IPS-18a (cell line): ENCODE data around the gene POMP.
A peak's percentile ranks its signal among the peaks of the same experiment; 100 is the strongest.

ENCODE experiments used
- H3K27ac ChIP-seq: one replicate; pipeline ENCODE4 v1.5.1; 2013; ENCODE audit warnings: low read length
- H3K27me3 ChIP-seq: one replicate; pipeline ENCODE4 v1.6.1; 2013; ENCODE audit warnings: mild to moderate bottlenecking, low read length; ENCODE audit not compliant: control insufficient read depth, insufficient read depth
- H3K36me3 ChIP-seq: one replicate; pipeline ENCODE4 v1.6.1; 2013; ENCODE audit warnings: low read depth, low read length; ENCODE audit not compliant: control insufficient read depth
- H3K4me1 ChIP-seq: one replicate; pipeline ENCODE4 v1.6.1; 2013; ENCODE audit warnings: low read depth, low read length; ENCODE audit not compliant: control insufficient read depth
- H3K4me3 ChIP-seq: one replicate; pipeline ENCODE4 v1.5.1; 2013; ENCODE audit warnings: low read length
- H3K9ac ChIP-seq: one replicate; pipeline ENCODE4 v1.6.1; 2013; ENCODE audit warnings: mild to moderate bottlenecking, low read length, moderate library complexity
- H3K9me3 ChIP-seq: one replicate; pipeline ENCODE4 v1.6.1; 2013; ENCODE audit warnings: low read depth, low read length; ENCODE audit not compliant: control insufficient read depth

The POMP gene

GRCh38 chr13:28658796-28659620, at the start of gene POMP:
TSS of gene POMP (plus strand) at chr13:28659130. CDS start at chr13:28659185, 55 bp downstream.
- peaks cover 28% of the 10 kb centered on the region for H3K36me3 ChIP-seq
- H3K9ac ChIP-seq, result peak within 1 kb of the TSS; percentile 90
- no peaks in the 10 kb centered on the region for H3K27me3 ChIP-seq
- peak within 1 kb of the TSS; percentile 71 for H3K27ac ChIP-seq
- peaks cover 15% of the 10 kb centered on the region for H3K4me1 ChIP-seq
- H3K9me3 ChIP-seq, result no peaks in the 10 kb centered on the region
- peak within 1 kb of the TSS; percentile 94 for H3K4me3 ChIP-seq

- Histone ChIP-seq H3K9me3 (no peaks in the 10 kb centered on the region), H3K4me1 (no peaks in the 10 kb centered on the region), H3K27me3 (no peaks in the 10 kb centered on the region), H3K27ac (no peak overlapping the region), H3K4me3 (no peak overlapping the region), H3K36me3 (no peaks in the 10 kb centered on the region), H3K9ac (no peak overlapping the region)
Observed at GRCh38 chr13:28609381-28609780, 49.5 kb upstream of the POMP start.

GRCh38 chr13:28609926-28610325, 49.0 kb upstream of the POMP start:
- Histone ChIP-seq H3K9me3 (no peaks in the 10 kb centered on the region), H3K9ac (no peak overlapping the region), H3K4me1 (no peaks in the 10 kb centered on the region), H3K36me3 (no peaks in the 10 kb centered on the region), H3K27me3 (no peaks in the 10 kb centered on the region), H3K4me3 (no peak overlapping the region), H3K27ac (no peak overlapping the region)

- Histone ChIP-seq H3K4me1 (no peaks in the 10 kb centered on the region), H3K9me3 (no peaks in the 10 kb centered on the region), H3K36me3 (no peaks in the 10 kb centered on the region), H3K27me3 (no peaks in the 10 kb centered on the region), H3K4me3 (no peak overlapping the region), H3K9ac (no peak overlapping the region), H3K27ac (no peak overlapping the region)
Observed at GRCh38 chr13:28610996-28611395, 47.9 kb upstream of the POMP start.

- Histone ChIP-seq H3K9me3 (no peaks in the 10 kb centered on the region), H3K4me1 (no peaks in the 10 kb centered on the region), H3K9ac (no peak overlapping the region), H3K36me3 (no peaks in the 10 kb centered on the region), H3K27me3 (no peaks in the 10 kb centered on the region), H3K27ac (no peak overlapping the region), H3K4me3 (no peak overlapping the region)
Observed at GRCh38 chr13:28611654-28612131, 47.2 kb upstream of the POMP start.

- Histone ChIP-seq H3K9ac (no peak overlapping the region), H3K27ac (no peak overlapping the region), H3K9me3 (no peaks in the 10 kb centered on the region), H3K4me1 (no peaks in the 10 kb centered on the region), H3K27me3 (no peaks in the 10 kb centered on the region), H3K4me3 (no peak overlapping the region), H3K36me3 (no peaks in the 10 kb centered on the region)
Observed at GRCh38 chr13:28613562-28613961, 45.4 kb upstream of the POMP start.

GRCh38 chr13:28615916-28616446, 42.9 kb upstream of the POMP start:
- Histone ChIP-seq H3K36me3 (no peaks in the 10 kb centered on the region), H3K9me3 (no peaks in the 10 kb centered on the region), H3K27ac (no peak overlapping the region), H3K4me3 (no peak overlapping the region), H3K4me1 (no peaks in the 10 kb centered on the region), H3K9ac (no peak overlapping the region), H3K27me3 (no peaks in the 10 kb centered on the region)

- H3K9me3 ChIP-seq, result no peaks in the 10 kb centered on the region
- no peaks in the 10 kb centered on the region for H3K36me3 ChIP-seq
- no peaks in the 10 kb centered on the region for H3K27me3 ChIP-seq
- H3K4me3 ChIP-seq, result no peak overlapping the region
- no peaks in the 10 kb centered on the region for H3K4me1 ChIP-seq
- no peak overlapping the region for H3K9ac ChIP-seq
- H3K27ac ChIP-seq, result no peak overlapping the region
Observed at GRCh38 chr13:28618230-28618994, 40.5 kb upstream of the POMP start.

GRCh38 chr13:28620011-28620830, 38.7 kb upstream of the POMP start:
- Histone ChIP-seq H3K9ac (no peak overlapping the region), H3K27me3 (no peaks in the 10 kb centered on the region), H3K4me1 (no peaks in the 10 kb centered on the region), H3K36me3 (no peaks in the 10 kb centered on the region), H3K4me3 (no peak overlapping the region), H3K27ac (no peak overlapping the region), H3K9me3 (no peaks in the 10 kb centered on the region)

- H3K27me3 ChIP-seq, result no peaks in the 10 kb centered on the region
- no peaks in the 10 kb centered on the region for H3K4me1 ChIP-seq
- H3K27ac ChIP-seq, result no peak overlapping the region
- H3K9ac ChIP-seq, result no peak overlapping the region
- H3K4me3 ChIP-seq, result no peak overlapping the region
- no peaks in the 10 kb centered on the region for H3K36me3 ChIP-seq
- H3K9me3 ChIP-seq, result no peaks in the 10 kb centered on the region
Observed at GRCh38 chr13:28621449-28621848, 37.5 kb upstream of the POMP start.

- Histone ChIP-seq H3K27me3 (no peaks in the 10 kb centered on the region), H3K27ac (no peak overlapping the region), H3K4me3 (no peak overlapping the region), H3K4me1 (no peaks in the 10 kb centered on the region), H3K9ac (no peak overlapping the region), H3K36me3 (no peaks in the 10 kb centered on the region), H3K9me3 (no peaks in the 10 kb centered on the region)
Observed at GRCh38 chr13:28622286-28622685, 36.6 kb upstream of the POMP start.
